H9 (cell line): ENCODE results near the gene ARHGAP24. TPM values are rescaled to one million over a fixed set of nuclear protein-coding genes. Genes with fewer than 3 reads are reported as not detected.

Source experiments
- DNase-seq: peaks from one replicate; pipeline ENCODE4 v3.0.0-alpha.2; 2017
- H2AFZ ChIP-seq: one replicate; pipeline ENCODE4 v1.6.1; 2013; ENCODE audit warnings: mild to moderate bottlenecking, low read length, control low read depth, moderate library complexity
- H2AK5ac ChIP-seq: 2 replicates; pipeline ENCODE4 v1.6.1; 2013; ENCODE audit warnings: low read length, control low read depth, mixed read lengths; ENCODE audit not compliant: insufficient read length
- H2BK120ac ChIP-seq: one replicate; pipeline ENCODE4 v1.6.1; 2013; ENCODE audit warnings: low read depth, mild to moderate bottlenecking, low read length, control low read depth, inconsistent platforms; ENCODE audit not compliant: poor library complexity, severe bottlenecking
- H2BK12ac ChIP-seq: 2 replicates; pipeline ENCODE4 v1.6.1; 2013; ENCODE audit warnings: low read length, control low read depth, mixed read lengths, low read depth; ENCODE audit not compliant: insufficient read length
- H2BK15ac ChIP-seq: 2 replicates; pipeline ENCODE4 v1.6.1; 2013; ENCODE audit warnings: low read depth, low read length, control low read depth
- H2BK20ac ChIP-seq: one replicate; pipeline ENCODE4 v1.6.1; 2013; ENCODE audit warnings: low read depth, mild to moderate bottlenecking, low read length, control low read depth, inconsistent platforms; ENCODE audit not compliant: poor library complexity, severe bottlenecking
- H2BK5ac ChIP-seq: 2 replicates; pipeline ENCODE4 v1.6.1; 2013; ENCODE audit warnings: low read length, control low read depth, mixed read lengths; ENCODE audit not compliant: insufficient read length
- H3K14ac ChIP-seq: 2 replicates; pipeline ENCODE4 v1.6.1; 2013; ENCODE audit warnings: low read length, control low read depth; ENCODE audit not compliant: insufficient read depth
- H3K18ac ChIP-seq: 2 replicates; pipeline ENCODE4 v1.6.1; 2013; ENCODE audit warnings: low read depth, mild to moderate bottlenecking, mixed read lengths, low read length, control low read depth; ENCODE audit not compliant: insufficient read length
- H3K23ac ChIP-seq: 2 replicates; pipeline ENCODE4 v1.6.1; 2013; ENCODE audit warnings: low read length, control low read depth, mixed read lengths, low read depth; ENCODE audit not compliant: insufficient read length
- H3K23me2 ChIP-seq: 2 replicates; pipeline ENCODE4 v1.6.1; 2013; ENCODE audit warnings: low read depth, mild to moderate bottlenecking, mixed read lengths, low read length, control low read depth; ENCODE audit not compliant: insufficient read length, poor library complexity, severe bottlenecking
- H3K27ac ChIP-seq: 2 replicates; pipeline ENCODE4 v1.5.1; 2013; ENCODE audit warnings: low read length, control low read depth, mixed read lengths, low read depth; ENCODE audit not compliant: insufficient read length
- H3K27me3 ChIP-seq: 2 replicates; pipeline ENCODE4 v1.6.1; 2013; ENCODE audit warnings: low read length, control low read depth, inconsistent platforms; ENCODE audit not compliant: insufficient read depth
- H3K4ac ChIP-seq: 2 replicates; pipeline ENCODE4 v1.6.1; 2013; ENCODE audit warnings: low read depth, mild to moderate bottlenecking, control low read depth, inconsistent platforms, low read length, moderate library complexity
- H3K4me1 ChIP-seq: 2 replicates; pipeline ENCODE4 v1.6.1; 2013; ENCODE audit warnings: low read length, control low read depth, inconsistent platforms; ENCODE audit not compliant: insufficient read depth
- H3K4me2 ChIP-seq: 2 replicates; pipeline ENCODE4 v1.6.1; 2013; ENCODE audit warnings: low read length, control low read depth, mixed read lengths; ENCODE audit not compliant: insufficient read length, insufficient read depth
- H3K56ac ChIP-seq: 2 replicates; pipeline ENCODE4 v1.6.1; 2013; ENCODE audit warnings: low read depth, mild to moderate bottlenecking, mixed read lengths, low read length, control low read depth; ENCODE audit not compliant: insufficient read length
- H3K79me1 ChIP-seq: 2 replicates; pipeline ENCODE4 v1.6.1; 2013; ENCODE audit warnings: low read depth, mild to moderate bottlenecking, moderate library complexity, low read length, control low read depth, inconsistent platforms; ENCODE audit not compliant: insufficient read depth, poor library complexity, severe bottlenecking
- H3K79me2 ChIP-seq: 2 replicates; pipeline ENCODE4 v1.6.1; 2013; ENCODE audit warnings: low read length, control low read depth, inconsistent platforms; ENCODE audit not compliant: insufficient read depth
- H3K9ac ChIP-seq: 2 replicates; pipeline ENCODE4 v1.6.1; 2013; ENCODE audit warnings: low read length, control low read depth, mixed read lengths; ENCODE audit not compliant: insufficient read length; ENCODE audit errors: extremely low read depth
- H3K9me3 ChIP-seq: one replicate; pipeline ENCODE4 v1.6.1; 2013; ENCODE audit warnings: low read depth, low read length, inconsistent platforms; ENCODE audit not compliant: control insufficient read depth
- H3T11ph ChIP-seq: one replicate; pipeline ENCODE4 v1.6.1; 2013; ENCODE audit warnings: mild to moderate bottlenecking, low read length, control low read depth, inconsistent platforms
- H4K20me1 ChIP-seq: one replicate; pipeline ENCODE4 v1.6.1; 2013; ENCODE audit not compliant: control insufficient read depth, insufficient read length, insufficient read depth
- H4K5ac ChIP-seq: 2 replicates; pipeline ENCODE4 v1.6.1; 2013; ENCODE audit warnings: low read depth, mild to moderate bottlenecking, mixed read lengths, low read length, control low read depth; ENCODE audit not compliant: insufficient read length
- H4K8ac ChIP-seq: replicated peaks from 2 replicates; pipeline ENCODE4 v1.6.1; 2013; ENCODE audit warnings: low read length, control low read depth, mixed read lengths, low read depth; ENCODE audit not compliant: insufficient read length
- H4K91ac ChIP-seq: 2 replicates; pipeline ENCODE4 v1.6.1; 2013; ENCODE audit warnings: low read depth, mild to moderate bottlenecking, moderate library complexity, mixed read lengths, low read length, control low read depth; ENCODE audit not compliant: insufficient read length
- H3K27ac Mint-ChIP-seq, 3 experiments: 2 replicates in 2 of 3; 3 replicates in 1 of 3; pipeline ENCODE4 v1.8.0; 2020 to 2021; ENCODE audit warnings: mixed read lengths in 3 of 3, mild to moderate bottlenecking in 1 of 3, moderate library complexity in 1 of 3
- H3K27me3 Mint-ChIP-seq: 2 replicates; pipeline ENCODE4 v1.8.0; 2021; ENCODE audit warnings: low read depth, mild to moderate bottlenecking, moderate library complexity, mixed read lengths
- H3K36me3 Mint-ChIP-seq, 3 experiments: 2 replicates in 2 of 3; 3 replicates in 1 of 3; pipeline ENCODE4 v1.8.0; 2020 to 2021; ENCODE audit warnings: low read depth in 3 of 3, mixed read lengths in 3 of 3; ENCODE audit not compliant: insufficient read depth in 1 of 3
- H3K4me1 Mint-ChIP-seq, 2 experiments: 2 replicates each; pipeline ENCODE4 v1.8.0; 2020; ENCODE audit warnings: mixed read lengths in 2 of 2
- H3K4me3 Mint-ChIP-seq, 2 experiments: 2 replicates in 1 of 2; 3 replicates in 1 of 2; pipeline ENCODE4 v1.8.0; 2020 to 2021; ENCODE audit warnings: mild to moderate bottlenecking in 2 of 2, mixed read lengths in 2 of 2, moderate library complexity in 1 of 2
- H3K9me3 Mint-ChIP-seq, 2 experiments: 2 replicates in 1 of 2; 3 replicates in 1 of 2; pipeline ENCODE4 v1.8.0; 2020; ENCODE audit warnings: mild to moderate bottlenecking in 2 of 2, mixed read lengths in 2 of 2, moderate library complexity in 1 of 2
- WGBS: extraction: QIAGEN DNeasy Blood & Tissue Kit; methylation state at CpG from one replicate; pipeline ENCODE4 v1.1.7; 2013; ENCODE audit warnings: missing lambda C conversion rate, low lambda C conversion rate, mixed read lengths; ENCODE audit not compliant: insufficient read length; ENCODE audit errors: extremely low coverage; 5-methylcytosine and 5-hydroxymethylcytosine counted together
- total RNA-seq: library from RNA; stranded (reverse); gene quantifications from 2 replicates; pipeline ENCODE4 v1.2.1, GENCODE V29; 2021
- TF ChIP-seq, protein P1 (sequence below): fragments of 200-600 bp; sonication (generic); conservative IDR thresholded peaks from 3 replicates; pipeline ENCODE4 v1.8.0; 2021; ENCODE audit warnings: antibody characterized with exemption, mild to moderate bottlenecking

The ARHGAP24 gene
- total RNA-seq, 1 experiment from 2014 or later: 0.37 TPM

DNA sequence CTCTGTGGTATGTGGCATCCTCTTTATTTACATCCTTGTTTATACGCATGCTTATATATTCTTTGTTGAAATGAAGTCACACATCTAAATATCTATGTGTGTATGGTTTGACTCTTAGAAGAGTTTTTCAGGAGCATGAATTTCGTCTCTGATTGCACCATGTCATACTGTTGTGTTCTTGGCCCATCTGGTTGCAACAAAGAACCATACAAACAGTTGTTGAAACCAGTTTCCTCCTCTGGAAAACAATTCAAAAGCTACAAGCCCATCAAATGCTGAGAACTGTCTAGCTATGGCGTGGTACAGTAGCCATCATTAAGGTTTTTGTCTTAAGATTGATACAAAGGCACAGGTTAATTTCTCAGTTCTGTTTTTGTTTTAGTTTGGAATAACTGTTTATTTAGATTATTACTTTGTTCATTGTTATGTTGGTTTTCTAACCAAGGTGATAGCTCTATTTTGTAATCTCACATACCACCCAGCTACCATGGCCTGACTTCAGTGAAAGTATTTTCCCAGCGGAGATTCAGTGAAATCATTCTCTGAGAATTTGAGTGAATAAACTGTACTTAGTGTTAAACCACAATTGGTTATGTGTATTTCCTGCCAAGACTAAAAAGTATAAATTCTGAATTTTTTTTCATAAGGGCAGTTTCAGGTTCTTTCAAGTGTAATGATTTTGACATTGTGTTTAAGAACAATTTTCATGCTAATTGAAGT lies 91.0 kb downstream of the ARHGAP24 start:
- no peaks in the 10 kb centered on the region; the same call in 1 of the 2 replicates for H3K79me2 ChIP-seq
- TF ChIP-seq, protein P1, sequence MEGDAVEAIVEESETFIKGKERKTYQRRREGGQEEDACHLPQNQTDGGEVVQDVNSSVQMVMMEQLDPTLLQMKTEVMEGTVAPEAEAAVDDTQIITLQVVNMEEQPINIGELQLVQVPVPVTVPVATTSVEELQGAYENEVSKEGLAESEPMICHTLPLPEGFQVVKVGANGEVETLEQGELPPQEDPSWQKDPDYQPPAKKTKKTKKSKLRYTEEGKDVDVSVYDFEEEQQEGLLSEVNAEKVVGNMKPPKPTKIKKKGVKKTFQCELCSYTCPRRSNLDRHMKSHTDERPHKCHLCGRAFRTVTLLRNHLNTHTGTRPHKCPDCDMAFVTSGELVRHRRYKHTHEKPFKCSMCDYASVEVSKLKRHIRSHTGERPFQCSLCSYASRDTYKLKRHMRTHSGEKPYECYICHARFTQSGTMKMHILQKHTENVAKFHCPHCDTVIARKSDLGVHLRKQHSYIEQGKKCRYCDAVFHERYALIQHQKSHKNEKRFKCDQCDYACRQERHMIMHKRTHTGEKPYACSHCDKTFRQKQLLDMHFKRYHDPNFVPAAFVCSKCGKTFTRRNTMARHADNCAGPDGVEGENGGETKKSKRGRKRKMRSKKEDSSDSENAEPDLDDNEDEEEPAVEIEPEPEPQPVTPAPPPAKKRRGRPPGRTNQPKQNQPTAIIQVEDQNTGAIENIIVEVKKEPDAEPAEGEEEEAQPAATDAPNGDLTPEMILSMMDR: no peak

More for the DNA sequence above, 91.0 kb downstream of the ARHGAP24 start:
- Histone ChIP-seq H3K4ac (no peak overlapping the region), H4K91ac (no peak overlapping the region), H3K9ac (no peak overlapping the region), H2BK15ac (no peak overlapping the region), H3K23me2 (no peaks in the 10 kb centered on the region), H2BK5ac (no peak overlapping the region), H4K5ac (no peak overlapping the region), H3K9me3 (no peaks in the 10 kb centered on the region), H3T11ph (no peak overlapping the region), H3K56ac (no peak overlapping the region), H2BK20ac (no peak overlapping the region), H3K23ac (no peak overlapping the region), H3K27me3 (no peaks in the 10 kb centered on the region), H3K27ac (no peak overlapping the region), H3K18ac (no peak overlapping the region), H4K8ac (no peak overlapping the region), H3K14ac (no peak overlapping the region), H3K4me1 (peaks cover 2% of the 10 kb centered on the region; the same call in 1 of the 2 replicates), H2AFZ (no peak overlapping the region), H2BK120ac (no peak overlapping the region), H2BK12ac (no peak overlapping the region), H3K4me2 (no peak overlapping the region), H3K79me1 (no peaks in the 10 kb centered on the region), H4K20me1 (no peaks in the 10 kb centered on the region), H2AK5ac (no peak overlapping the region)
- no peak for DNase-seq
- peaks cover 7 to 10% of the 10 kb centered on the region in 2 experiments for H3K4me1 Mint-ChIP-seq
- H3K36me3 Mint-ChIP-seq: no peaks in the 10 kb centered on the region
- no peak overlapping the region for H3K27ac Mint-ChIP-seq
- no peak overlapping the region for H3K4me3 Mint-ChIP-seq
- no CpG with 5 or more reads among the region's 4 CpGs for WGBS
- H3K27me3 Mint-ChIP-seq: no peaks in the 10 kb centered on the region
- H3K9me3 Mint-ChIP-seq: no peaks in the 10 kb centered on the region; a peak in 1 of 5 replicates
